GM18507 (cell line): ENCODE data around the gene LCK.
"Not testable (repeated sequence)": the region's sequence is repeated elsewhere in the genome, so short reads cannot be mapped to it uniquely, and the experiment has no call there.

Source experiments
- DNase-seq: peaks from one replicate; pipeline ENCODE4 v3.0.0; 2011; ENCODE audit warnings: low read depth; ENCODE audit not compliant: insufficient read length; ENCODE audit errors: extremely low spot score
- FAIRE-seq: peaks from 2 replicates; lab custom pipeline; 2011; peaks lifted over from hg19 to GRCh38; lab: Jason Lieb, UNC

The LCK gene

GRCh38 chr1:32234792-32235191, 16.3 kb upstream of the LCK start:
- DNase-seq (no peak), FAIRE-seq (no peak)

GRCh38 chr1:32239337-32239736, 11.7 kb upstream of the LCK start:
- no peak for DNase-seq
- no peak for FAIRE-seq

GRCh38 chr1:32239790-32240139, 11.3 kb upstream of the LCK start:
- no peak for FAIRE-seq
- no peak for DNase-seq

GRCh38 chr1:32240140-32240951, 10.7 kb upstream of the LCK start:
- DNase-seq (no peak), FAIRE-seq (peak; percentile 88)

GRCh38 chr1:32241001-32241763, 9.9 kb upstream of the LCK start:
- DNase-seq (no peak), FAIRE-seq (peak; percentile 63)

GRCh38 chr1:32242341-32242851, 8.7 kb upstream of the LCK start:
- no peak for DNase-seq
- peak; percentile 69 for FAIRE-seq

- no peak for DNase-seq
- FAIRE-seq, result no peak
These were observed 4.2 kb upstream of the LCK start, which contains the start of gene FAM167B for GRCh38 chr1:32246888-32247273. FAM167B (plus strand) TSS chr1:32247222; CDS start chr1:32247422, 200 bp downstream.

- no peak for FAIRE-seq
- no peak for DNase-seq
These were observed 3.6 kb upstream of the LCK start for GRCh38 chr1:32247452-32247851.

GRCh38 chr1:32247983-32248889, 2.8 kb upstream of the LCK start:
- DNase-seq, result peak; percentile 74
- FAIRE-seq, result peak; percentile 76

GRCh38 chr1:32249831-32250525, 1.1 kb upstream of the LCK start:
- DNase-seq (peak; percentile 80), FAIRE-seq (peak; percentile 97)

GRCh38 chr1:32255072-32256071, 4.3 kb downstream of the LCK start:
- FAIRE-seq, result peak; percentile 79
- DNase-seq, result no peak

- DNase-seq (no peak), FAIRE-seq (peak; percentile 68)
These were observed 5.6 kb downstream of the LCK start for GRCh38 chr1:32256473-32257226.

GRCh38 chr1:32257227-32257508, 6.1 kb downstream of the LCK start:
- no peak for FAIRE-seq
- DNase-seq, result no peak

- not testable (repeated sequence) for FAIRE-seq, DNase-seq
These were observed 12.2 kb downstream of the LCK start for GRCh38 chr1:32263236-32263593.

GRCh38 chr1:32263744-32264143, 12.7 kb downstream of the LCK start:
- FAIRE-seq, result peak; percentile 65

GRCh38 chr1:32265846-32266245, 14.8 kb downstream of the LCK start:
- no peak for DNase-seq
- FAIRE-seq, result no peak

More at GRCh38 chr1:32263744-32264143, 12.7 kb downstream of the LCK start:
- DNase-seq, result no peak

GRCh38 chr1:32266921-32267591, 16.0 kb downstream of the LCK start:
- FAIRE-seq, result no peak
- DNase-seq, result no peak
